Activated naive CD4-positive, alpha-beta T cell treated with anti-CD3 and anti-CD28 coated beads, Interleukin-2, amount 50 U/mL, for 72 hours (primary cell): Measurements from ENCODE around the gene IL20RA. TPM values are rescaled to one million over a fixed set of nuclear protein-coding genes. Genes with fewer than 3 reads are reported as not detected.
"Not testable (repeated sequence)": the region's sequence is repeated elsewhere in the genome, so short reads cannot be mapped to it uniquely, and the experiment has no call there.

Source experiments
- ATAC-seq, 2 donors: fragments of 150-1000 bp; cut with Tn5 transposase; 2 replicates each; pipeline ENCODE4 v1.10.0; 2021; ENCODE audit warnings: mild to moderate bottlenecking in 2 of 2, moderate library complexity in 2 of 2
- DNase-seq, 2 donors: peaks; one replicate each; pipeline ENCODE4 v3.0.0; 2021 to 2022; ENCODE audit warnings: low spot score in 2 of 2
- H3K27ac Mint-ChIP-seq, 2 donors: one replicate each; pipeline ENCODE4 v1.8.0; 2022; ENCODE audit warnings: mild to moderate bottlenecking in 2 of 2, mixed read lengths in 2 of 2
- H3K36me3 Mint-ChIP-seq, 2 donors: one replicate each; pipeline ENCODE4 v1.8.0; 2022; ENCODE audit warnings: mixed read lengths in 2 of 2
- H3K9me3 Mint-ChIP-seq, 2 donors: one replicate each; pipeline ENCODE4 v1.8.0; 2022; ENCODE audit warnings: mixed read lengths in 2 of 2
- total RNA-seq, 2 donors: library from RNA; stranded (reverse); gene quantifications; one replicate each; pipeline ENCODE4 v1.2.3, GENCODE V29; 2022

IL20RA gene
- total RNA-seq, 2 donors from 2014 or later = not detected

GRCh38 chr6:136969433-136969832 lies 75.3 kb downstream of the IL20RA start:
- no peaks in the 10 kb centered on the region for H3K36me3 Mint-ChIP-seq
- DNase-seq (no peak), ATAC-seq (no peak)
- H3K27ac Mint-ChIP-seq = no peak overlapping the region
- H3K9me3 Mint-ChIP-seq = no peaks in the 10 kb centered on the region

DNA sequence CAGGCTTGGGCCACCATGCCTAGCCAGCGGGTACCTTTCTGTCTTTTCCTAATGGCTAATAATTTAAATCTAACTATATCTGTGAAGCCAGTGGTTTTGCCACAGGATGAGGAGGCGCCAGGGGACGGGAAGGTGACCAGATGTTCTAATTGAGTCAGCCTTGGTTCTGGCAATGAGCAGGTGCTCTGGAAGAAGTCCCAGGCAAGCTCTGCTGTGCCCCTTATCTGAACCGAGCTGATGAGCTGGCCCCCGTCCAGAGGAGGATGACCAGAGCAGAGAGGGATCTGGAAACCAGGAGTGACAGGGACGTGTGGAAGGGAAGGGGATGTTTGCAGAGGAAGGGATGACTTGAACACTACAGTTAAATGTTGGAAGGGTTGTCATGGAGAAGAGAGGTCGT lies 75.9 kb downstream of the IL20RA start:
- Mint-ChIP-seq H3K36me3 (no peaks in the 10 kb centered on the region), H3K9me3 (no peaks in the 10 kb centered on the region), H3K27ac (no peak overlapping the region)
- ATAC-seq (no peak), DNase-seq (no peak)

DNA sequence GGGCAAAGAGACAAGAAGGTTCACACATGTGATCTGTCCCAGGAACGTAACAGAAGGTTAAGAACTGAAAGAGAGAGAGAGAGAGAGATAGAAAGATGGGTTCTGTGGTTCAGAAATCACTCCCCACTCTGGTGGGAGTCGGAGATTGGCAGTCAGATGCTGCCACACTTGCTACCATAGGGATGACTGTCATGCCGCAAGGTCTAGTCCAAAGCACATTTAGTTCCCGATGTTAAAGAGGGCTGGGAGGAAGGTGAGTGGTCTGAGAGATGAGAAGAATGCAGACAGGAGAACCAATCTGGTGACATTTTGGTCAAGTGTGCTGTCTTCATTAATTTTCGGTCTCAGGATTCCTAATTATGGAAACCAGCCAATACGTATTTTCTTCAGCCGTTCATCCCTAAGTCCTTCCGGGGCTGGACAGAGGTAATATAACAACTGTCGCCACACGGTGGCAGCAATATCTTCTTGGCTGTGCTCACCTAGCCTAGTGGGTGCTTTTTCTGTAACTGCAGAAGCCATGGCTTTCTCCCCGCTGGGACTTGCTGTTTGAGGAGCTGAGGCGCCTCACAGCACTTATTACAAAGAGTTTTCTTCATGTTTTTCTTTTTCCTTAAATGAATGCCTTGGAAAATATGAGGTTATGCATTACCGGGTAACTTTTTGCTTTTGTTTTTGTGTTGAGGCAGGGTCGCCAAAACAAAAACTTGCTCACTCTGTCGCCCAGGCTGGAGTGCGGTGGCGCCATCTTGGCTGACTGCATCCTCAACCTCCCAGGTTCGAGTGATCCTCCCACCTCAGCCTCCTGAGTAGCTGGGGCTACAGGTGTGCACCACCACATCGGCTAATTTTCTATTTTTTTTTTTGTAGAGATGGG lies 76.7 kb downstream of the IL20RA start:
- peak; percentile 56 to 60 for DNase-seq
- no peak overlapping the region for H3K27ac Mint-ChIP-seq
- ATAC-seq = peak; percentile 89 to 93
- no peaks in the 10 kb centered on the region for H3K36me3 Mint-ChIP-seq
- no peaks in the 10 kb centered on the region for H3K9me3 Mint-ChIP-seq

DNA sequence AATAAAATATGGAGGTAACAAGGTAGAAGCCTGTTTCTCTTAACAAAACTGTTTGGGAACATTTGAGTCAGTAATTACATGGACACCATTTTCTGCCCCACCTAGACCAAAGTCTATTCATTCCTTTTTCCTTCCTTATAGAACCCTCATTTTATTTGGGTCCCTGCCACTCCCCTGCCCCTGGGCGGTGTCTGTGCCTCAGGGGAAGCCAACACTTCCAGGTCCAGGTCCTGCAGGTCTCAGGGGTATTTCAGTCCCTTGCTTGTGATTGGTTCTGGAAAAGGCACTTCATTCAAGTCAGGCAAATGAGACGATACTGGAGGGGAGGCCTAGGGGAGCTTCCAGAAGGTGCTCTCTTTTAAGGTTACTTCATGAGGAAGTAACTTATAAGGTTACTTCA lies 80.4 kb downstream of the IL20RA start:
- Mint-ChIP-seq H3K36me3 (no peaks in the 10 kb centered on the region), H3K27ac (no peak overlapping the region), H3K9me3 (no peaks in the 10 kb centered on the region)
- DNase-seq = no peak
- ATAC-seq = no peak

DNA sequence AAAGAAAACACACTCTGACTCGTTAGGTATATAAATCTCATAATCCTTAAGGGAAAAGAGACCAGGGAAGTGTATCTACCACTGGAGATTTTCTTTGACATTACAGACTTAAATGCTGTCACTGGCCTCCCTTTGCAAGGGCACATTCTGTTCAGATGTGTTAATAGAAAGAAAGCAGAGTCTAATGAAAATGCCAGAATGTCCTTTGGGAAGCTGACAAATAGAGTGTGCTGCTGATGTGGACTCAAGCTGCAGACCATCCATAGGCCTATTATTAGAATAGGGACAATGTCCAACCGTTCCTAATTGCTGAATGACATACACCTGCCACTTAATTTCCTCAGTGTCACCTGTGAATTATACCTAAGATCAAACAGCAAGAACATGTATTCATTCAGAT lies 81.5 kb downstream of the IL20RA start:
- ATAC-seq (no peak), DNase-seq (no peak)
- H3K27ac Mint-ChIP-seq = no peak overlapping the region
- no peaks in the 10 kb centered on the region for H3K36me3 Mint-ChIP-seq
- no peaks in the 10 kb centered on the region for H3K9me3 Mint-ChIP-seq

- no peak for DNase-seq
- H3K9me3 Mint-ChIP-seq = no peaks in the 10 kb centered on the region
- no peak for ATAC-seq
- H3K36me3 Mint-ChIP-seq = no peaks in the 10 kb centered on the region
- H3K27ac Mint-ChIP-seq = no peak overlapping the region
Measured at GRCh38 chr6:136962661-136963060, 82.1 kb downstream of the IL20RA start.

GRCh38 chr6:136961848-136962247 lies 82.9 kb downstream of the IL20RA start:
- no peak overlapping the region for H3K27ac Mint-ChIP-seq
- no peak for ATAC-seq
- DNase-seq = no peak
- no peaks in the 10 kb centered on the region for H3K9me3 Mint-ChIP-seq
- H3K36me3 Mint-ChIP-seq = no peaks in the 10 kb centered on the region

GRCh38 chr6:136960781-136961180 lies 84.0 kb downstream of the IL20RA start:
- Mint-ChIP-seq H3K27ac (no peak overlapping the region), H3K9me3 (no peaks in the 10 kb centered on the region), H3K36me3 (no peaks in the 10 kb centered on the region)
- DNase-seq = no peak
- ATAC-seq = no peak

DNA sequence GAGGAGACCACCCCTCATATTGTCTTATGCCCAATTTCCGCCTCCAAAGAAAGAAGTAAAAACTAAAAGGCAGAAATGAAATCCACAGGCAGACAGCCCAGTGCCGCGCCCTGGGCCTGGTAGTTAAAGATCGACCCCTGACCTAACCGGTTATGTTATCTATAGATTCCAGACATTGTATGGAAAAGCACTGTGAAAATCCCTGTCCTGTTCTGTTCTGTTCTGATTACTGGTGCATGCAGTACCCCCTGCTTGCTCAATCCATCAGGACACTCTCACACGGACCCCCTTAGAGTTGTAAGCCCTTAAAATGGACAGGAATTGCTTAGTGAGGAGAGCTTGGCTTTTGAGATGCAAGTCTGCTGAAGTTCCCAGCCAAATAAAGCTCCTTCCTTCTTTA lies 84.8 kb downstream of the IL20RA start:
- ATAC-seq, H3K9me3 Mint-ChIP-seq, H3K36me3 Mint-ChIP-seq, DNase-seq, H3K27ac Mint-ChIP-seq: not testable (repeated sequence)

- no peaks in the 10 kb centered on the region for H3K9me3 Mint-ChIP-seq
- H3K36me3 Mint-ChIP-seq = no peaks in the 10 kb centered on the region
- no peak overlapping the region for H3K27ac Mint-ChIP-seq
- DNase-seq (no peak), ATAC-seq (no peak)
Measured at GRCh38 chr6:136959471-136959891, 85.3 kb downstream of the IL20RA start.

- ATAC-seq = no peak
- Mint-ChIP-seq H3K36me3 (no peaks in the 10 kb centered on the region), H3K9me3 (no peaks in the 10 kb centered on the region)
Measured at GRCh38 chr6:136958168-136958567, 86.6 kb downstream of the IL20RA start.

DNA sequence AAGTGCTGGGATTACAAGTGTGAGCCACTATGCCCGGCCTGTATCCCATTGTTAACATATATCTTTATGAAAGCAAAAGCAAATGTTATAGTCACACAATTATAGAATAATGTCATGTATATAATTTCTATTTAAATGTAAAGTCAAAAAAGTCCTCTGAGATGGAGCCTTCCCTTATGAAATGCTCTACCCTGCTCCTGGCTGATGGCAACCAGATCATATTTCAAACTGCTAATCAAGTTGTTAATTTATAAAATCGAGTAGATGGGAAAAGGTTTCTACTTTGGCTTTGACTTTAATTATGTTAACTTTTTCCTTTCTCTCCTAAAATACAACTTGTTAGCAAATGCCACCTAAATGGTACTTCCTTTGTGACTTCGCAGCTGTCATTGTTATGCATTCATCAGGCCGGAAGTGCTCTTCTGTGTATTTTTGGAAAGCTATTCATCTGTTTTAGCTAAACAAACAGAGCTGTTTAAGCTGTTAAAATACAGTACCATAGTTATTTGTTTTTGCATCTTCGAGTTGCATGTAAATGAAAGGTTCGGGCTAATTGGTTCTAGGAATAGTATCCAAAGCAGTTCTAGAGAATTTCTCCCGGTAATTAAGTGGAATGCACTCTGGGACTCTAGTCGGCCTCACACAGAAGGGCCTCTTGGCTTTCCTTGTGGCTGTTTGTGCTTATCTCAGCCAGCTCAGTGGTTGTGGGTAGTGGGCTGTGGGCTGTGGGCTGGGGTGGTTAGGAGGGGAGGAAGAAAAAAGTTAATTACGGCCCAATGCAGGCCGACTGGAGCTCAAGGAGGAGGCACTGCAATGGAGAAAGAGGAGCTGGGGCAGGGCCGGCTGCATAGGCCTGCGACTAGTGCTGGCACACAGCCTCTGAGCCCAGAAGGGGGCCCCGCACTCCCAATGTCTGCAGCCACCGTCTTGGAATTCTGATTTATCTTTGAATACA lies 87.9 kb downstream of the IL20RA start:
- H3K36me3 Mint-ChIP-seq = no peaks in the 10 kb centered on the region
- ATAC-seq = no peak
- peak overlapping the region in 1 of 2 donors; percentile 77 for H3K27ac Mint-ChIP-seq
- DNase-seq = no peak
- no peaks in the 10 kb centered on the region for H3K9me3 Mint-ChIP-seq

More at GRCh38 chr6:136958168-136958567, 86.6 kb downstream of the IL20RA start:
- H3K27ac Mint-ChIP-seq = no peak overlapping the region
- no peak for DNase-seq

- DNase-seq (no peak), ATAC-seq (no peak)
- Mint-ChIP-seq H3K27ac (no peak overlapping the region), H3K9me3 (no peaks in the 10 kb centered on the region), H3K36me3 (no peaks in the 10 kb centered on the region)
Measured at GRCh38 chr6:136955123-136955522, 89.6 kb downstream of the IL20RA start.

GRCh38 chr6:136952714-136953260 lies 92.0 kb downstream of the IL20RA start:
- no peak for DNase-seq
- peaks cover 4 to 6% of the 10 kb centered on the region in 2 donors for H3K36me3 Mint-ChIP-seq
- no peak overlapping the region for H3K27ac Mint-ChIP-seq
- no peak for ATAC-seq
- H3K9me3 Mint-ChIP-seq = peaks cover 0 to 2% of the 10 kb centered on the region in 2 donors

DNA sequence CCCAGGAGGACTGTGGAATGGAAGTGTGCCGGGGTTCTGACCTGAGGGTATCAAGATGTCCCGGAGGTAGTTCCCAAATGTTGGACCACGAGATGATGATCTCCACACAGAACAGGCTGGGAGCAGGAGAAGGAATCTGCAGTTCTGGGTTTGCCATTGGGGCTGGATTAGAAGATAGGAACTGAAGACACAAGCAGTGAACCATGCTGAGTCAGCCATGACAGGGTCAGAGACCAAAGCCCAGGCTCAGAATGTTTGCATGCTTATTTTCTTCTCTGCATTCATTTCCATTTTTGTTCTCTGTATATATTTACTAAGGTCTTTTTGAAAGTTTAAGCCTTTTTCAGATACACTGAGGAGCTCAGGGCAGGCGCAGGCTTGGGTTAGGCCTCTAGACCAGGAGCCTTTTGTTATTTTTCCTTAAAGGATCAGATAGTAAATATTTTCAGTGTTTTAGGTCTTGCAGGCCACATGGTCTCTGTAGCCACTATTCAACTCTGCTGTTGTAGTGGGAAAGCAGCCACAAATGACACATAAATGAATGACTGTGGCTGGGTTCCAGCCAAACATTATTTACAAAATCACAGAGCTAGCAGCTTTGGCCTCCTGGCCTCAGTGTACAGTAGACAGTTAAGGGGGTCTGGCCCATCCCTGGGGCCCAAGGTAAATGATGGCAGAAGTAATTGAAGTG lies 94.2 kb downstream of the IL20RA start:
- H3K36me3 Mint-ChIP-seq = peaks cover 6 to 10% of the 10 kb centered on the region in 2 donors
- H3K9me3 Mint-ChIP-seq = peaks cover 0 to 4% of the 10 kb centered on the region in 2 donors
- no peak for ATAC-seq
- H3K27ac Mint-ChIP-seq = no peak overlapping the region
- DNase-seq = no peak
